ENCODE results near the gene EIF5. TPM values are rescaled to one million over a fixed set of nuclear protein-coding genes. Genes with fewer than 3 reads are reported as not detected.

EIF5 gene
- total and polyA plus RNA-seq, 3 donors from 2014 or later: 308 to 366 (median 309) TPM

DNA sequence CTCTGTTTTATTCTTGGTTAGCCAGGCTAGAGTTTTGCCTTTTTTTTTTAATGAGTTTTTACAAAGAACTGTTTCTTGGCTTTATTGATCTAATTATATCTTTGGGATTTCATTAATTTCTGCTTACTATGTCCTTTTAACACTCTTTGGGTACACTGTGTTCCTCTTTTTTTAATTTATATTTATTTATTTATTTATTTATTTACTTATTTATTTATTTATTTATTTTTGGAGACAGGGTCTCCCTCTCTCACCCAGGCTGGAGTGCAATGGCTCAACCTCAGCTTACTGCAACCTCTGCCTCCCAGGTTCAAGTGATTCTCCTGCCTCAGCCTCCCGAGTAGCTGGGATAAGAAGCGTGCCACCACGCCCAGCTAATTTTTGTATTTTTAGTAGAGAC is 36.0 kb downstream of the EIF5 start:
- no peak for TF ChIP-seq POLR2A (IDR thresholded peaks at IDR 0.05)
- TF ChIP-seq, protein P1, sequence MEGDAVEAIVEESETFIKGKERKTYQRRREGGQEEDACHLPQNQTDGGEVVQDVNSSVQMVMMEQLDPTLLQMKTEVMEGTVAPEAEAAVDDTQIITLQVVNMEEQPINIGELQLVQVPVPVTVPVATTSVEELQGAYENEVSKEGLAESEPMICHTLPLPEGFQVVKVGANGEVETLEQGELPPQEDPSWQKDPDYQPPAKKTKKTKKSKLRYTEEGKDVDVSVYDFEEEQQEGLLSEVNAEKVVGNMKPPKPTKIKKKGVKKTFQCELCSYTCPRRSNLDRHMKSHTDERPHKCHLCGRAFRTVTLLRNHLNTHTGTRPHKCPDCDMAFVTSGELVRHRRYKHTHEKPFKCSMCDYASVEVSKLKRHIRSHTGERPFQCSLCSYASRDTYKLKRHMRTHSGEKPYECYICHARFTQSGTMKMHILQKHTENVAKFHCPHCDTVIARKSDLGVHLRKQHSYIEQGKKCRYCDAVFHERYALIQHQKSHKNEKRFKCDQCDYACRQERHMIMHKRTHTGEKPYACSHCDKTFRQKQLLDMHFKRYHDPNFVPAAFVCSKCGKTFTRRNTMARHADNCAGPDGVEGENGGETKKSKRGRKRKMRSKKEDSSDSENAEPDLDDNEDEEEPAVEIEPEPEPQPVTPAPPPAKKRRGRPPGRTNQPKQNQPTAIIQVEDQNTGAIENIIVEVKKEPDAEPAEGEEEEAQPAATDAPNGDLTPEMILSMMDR (IDR thresholded peaks at IDR 0.05): no peak
- no peaks in the 10 kb centered on the region for H3K4me1 ChIP-seq
- H3K4me3 ChIP-seq: no peak overlapping the region
- intact Hi-C loops (cut with DNase I; ENCODE audit: low total_unique reads): no loop called here
- no peak overlapping the region for H3K27ac ChIP-seq
- DNase-seq: no peak
- H3K36me3 ChIP-seq (ENCODE audit: low read depth, missing control alignments): no peaks in the 10 kb centered on the region
- no peaks in the 10 kb centered on the region for H3K27me3 ChIP-seq
- 84 to 94% methylated on average over 3 of the region's 3 CpGs for WGBS, 2 donors
- H3K9me3 ChIP-seq: no peaks in the 10 kb centered on the region

DNA sequence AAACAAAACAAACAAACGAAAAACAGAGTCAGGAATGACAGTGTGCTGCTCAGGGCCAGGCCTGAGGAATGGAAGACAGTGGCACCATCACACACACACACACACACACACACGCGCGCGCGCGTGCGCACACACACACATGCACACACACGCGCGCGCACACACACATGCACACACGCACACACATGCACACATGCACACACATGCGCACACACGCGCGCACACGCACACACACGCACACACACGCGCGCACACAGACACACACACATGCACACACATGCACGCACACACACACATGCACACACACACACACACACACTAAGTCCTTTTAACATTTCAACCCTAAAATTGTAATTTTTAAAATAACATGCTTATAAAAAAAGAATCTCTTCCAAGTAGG is 38.0 kb downstream of the EIF5 start:
- intact Hi-C loops (cut with DNase I; ENCODE audit: low total_unique reads): no loop called here
- no peak for DNase-seq
- H3K4me3 ChIP-seq: no peak overlapping the region
- H3K9me3 ChIP-seq: no peaks in the 10 kb centered on the region
- H3K4me1 ChIP-seq: no peaks in the 10 kb centered on the region
- H3K27ac ChIP-seq: no peak overlapping the region
- no peaks in the 10 kb centered on the region for H3K36me3 ChIP-seq (ENCODE audit: low read depth, missing control alignments)
- TF ChIP-seq, protein P1 (IDR thresholded peaks at IDR 0.05): no peak
- TF ChIP-seq POLR2A (IDR thresholded peaks at IDR 0.05): no peak
- H3K27me3 ChIP-seq: no peaks in the 10 kb centered on the region
- WGBS, 2 donors: 43 to 87% methylated on average over 7 to 21 of the region's 23 CpGs

- Histone ChIP-seq H3K27me3 (no peaks in the 10 kb centered on the region), H3K4me3 (no peak overlapping the region), H3K4me1 (no peaks in the 10 kb centered on the region), H3K27ac (no peak overlapping the region), H3K36me3 (ENCODE audit: low read depth, missing control alignments) (no peaks in the 10 kb centered on the region), H3K9me3 (no peaks in the 10 kb centered on the region)
- DNase-seq: no peak
- 51 to 64% methylated on average over 10 to 11 of the region's 11 CpGs for WGBS, 2 donors
- intact Hi-C loops (cut with DNase I; ENCODE audit: low total_unique reads): no loop called here
- no peak for TF ChIP-seq POLR2A (IDR thresholded peaks at IDR 0.05)
- TF ChIP-seq, protein P1 (IDR thresholded peaks at IDR 0.05): no peak
Observed at GRCh38 chr14:103372552-103373304, 38.7 kb downstream of the EIF5 start.

DNA sequence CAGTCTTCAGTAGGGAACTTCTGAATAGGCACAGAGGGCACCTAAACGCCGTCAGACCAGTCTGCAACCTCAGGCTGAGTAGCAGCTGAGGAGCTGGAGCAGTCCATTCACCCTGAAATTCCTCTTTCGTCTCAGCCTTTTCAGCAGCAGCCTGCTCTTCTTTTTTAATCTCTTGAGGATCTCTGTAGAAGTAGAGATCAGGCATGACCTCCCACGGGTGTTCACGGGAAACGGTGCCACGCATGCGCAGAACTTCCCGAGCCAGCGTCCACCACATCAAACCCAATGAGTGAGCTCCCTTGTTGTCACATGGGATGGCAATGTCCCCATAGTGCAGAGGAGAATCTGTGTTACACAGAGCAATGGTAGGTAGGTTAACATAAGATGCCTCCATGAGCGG is 40.1 kb downstream of the EIF5 start:
- DNase-seq: no peak
- Histone ChIP-seq H3K36me3 (ENCODE audit: low read depth, missing control alignments) (no peaks in the 10 kb centered on the region), H3K27ac (no peak overlapping the region), H3K9me3 (no peaks in the 10 kb centered on the region), H3K4me3 (no peak overlapping the region), H3K27me3 (no peaks in the 10 kb centered on the region), H3K4me1 (no peaks in the 10 kb centered on the region)
- intact Hi-C loops (cut with DNase I; ENCODE audit: low total_unique reads): no loop called here
- TF ChIP-seq, protein P1 (IDR thresholded peaks at IDR 0.05): no peak
- no peak for TF ChIP-seq POLR2A (IDR thresholded peaks at IDR 0.05)
- 61 to 77% methylated on average over 11 of the region's 11 CpGs for WGBS, 2 donors

- Histone ChIP-seq H3K4me1 (no peaks in the 10 kb centered on the region), H3K27ac (peak overlapping the region in 1 of 2 donors; percentile 56), H3K36me3 (ENCODE audit: low read depth, missing control alignments) (no peaks in the 10 kb centered on the region), H3K4me3 (no peak overlapping the region), H3K27me3 (no peaks in the 10 kb centered on the region), H3K9me3 (no peaks in the 10 kb centered on the region)
- DNase-seq: no peak
- TF ChIP-seq, protein P1 (IDR thresholded peaks at IDR 0.05): no peak
- TF ChIP-seq POLR2A (IDR thresholded peaks at IDR 0.05): no peak
- WGBS, 2 donors: 51 to 94% methylated on average over 2 of the region's 2 CpGs
- intact Hi-C loops (cut with DNase I; ENCODE audit: low total_unique reads): no loop called here
Observed at GRCh38 chr14:103377522-103378037, 43.5 kb downstream of the EIF5 start.
